Measurements from ENCODE around the gene C8G. TPM values are rescaled to one million over a fixed set of nuclear protein-coding genes. Genes with fewer than 3 reads are reported as not detected.
A peak's percentile ranks its signal among the peaks of the same experiment; 100 is the strongest.

The C8G gene
- total and polyA plus RNA-seq, 2 of the 13 experiments (the other 11 are each of a cell fraction or from before 2014, with no cell fraction given): 4.9 to 12.8 TPM

DNA sequence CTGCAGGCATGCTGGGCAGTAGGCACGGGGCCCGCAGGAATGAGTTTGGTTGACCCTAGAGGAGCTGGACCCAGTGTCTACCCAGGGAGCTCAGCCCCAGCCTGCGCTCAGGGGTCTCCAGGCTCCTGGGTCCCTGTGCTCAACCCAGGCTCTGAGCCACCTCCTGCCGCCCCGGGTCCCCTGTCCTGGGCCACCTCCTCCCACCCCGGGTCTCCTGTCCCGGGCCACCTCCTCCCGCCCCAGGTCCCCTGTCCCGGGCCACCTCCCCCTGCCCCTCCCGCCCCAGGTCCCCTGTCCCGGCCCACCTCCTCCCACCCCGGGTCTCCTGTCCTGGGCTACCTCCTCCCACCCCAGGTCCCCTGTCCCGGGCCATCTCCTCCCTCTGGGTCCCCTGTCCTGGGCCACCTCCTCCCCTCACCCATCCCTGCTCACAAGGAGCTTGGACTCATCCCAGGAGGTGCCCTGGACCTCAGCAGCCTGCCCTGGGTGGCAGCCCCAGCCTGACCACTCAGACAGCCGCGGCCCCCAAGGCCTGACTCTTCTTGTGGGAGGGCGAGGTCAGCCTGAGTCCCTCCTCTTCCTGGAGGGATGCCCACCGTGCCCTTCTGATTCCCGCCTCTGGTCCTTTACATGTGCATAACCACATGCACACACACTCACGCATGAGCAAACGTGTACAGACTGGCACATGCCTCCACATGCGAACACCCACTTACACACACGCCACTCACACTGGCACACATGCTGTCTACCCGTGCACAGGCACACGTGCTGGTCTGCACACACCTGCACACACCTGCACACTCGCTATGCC is 9.4 kb downstream of the C8G start:
- Histone ChIP-seq H3K27ac (ENCODE audit: extremely low read length, insufficient read depth, low read length) (no peak overlapping the region), H3K4me1 (ENCODE audit: insufficient read depth, low read length) (peaks cover 15% of the 10 kb centered on the region), H3K79me2 (ENCODE audit: insufficient read depth, low read length) (peaks cover 5% of the 10 kb centered on the region), H4K20me1 (ENCODE audit: insufficient read depth, low read length) (no peaks in the 10 kb centered on the region), H3K9me3 (ENCODE audit: low read length) (no peaks in the 10 kb centered on the region), H3K36me3 (replicated peaks in 1 of 2; ENCODE audit: control insufficient read depth in 1 of 2, insufficient read depth in 2 of 2, low read length in 2 of 2) (no peaks in the 10 kb centered on the region), H3K9ac (ENCODE audit: insufficient read depth, low read depth, low read length) (no peak overlapping the region), H3K4me3 (replicated peaks in 1 of 3; ENCODE audit: insufficient read depth in 1 of 3, low read depth in 2 of 3, low read length in 3 of 3) (no peak overlapping the region), H3K4me2 (ENCODE audit: low read depth, low read length) (no peak overlapping the region), H3K27me3 (ENCODE audit: control insufficient read depth in 1 of 2, insufficient read depth in 2 of 2, low read length in 2 of 2) (peaks cover 1 to 8% of the 10 kb centered on the region in 2 experiments; a peak in 1 of 5 replicates), H2AFZ (ENCODE audit: low read length) (no peak overlapping the region)
- in situ Hi-C loops (cut with HindIII; ENCODE audit: extremely low pct_ligation_motif_present, low pct_unique_long_range_greater_than_20kb) (no loop called here), intact Hi-C loops (cut with micrococcal nuclease; ENCODE audit: unreplicated experiment) (no loop called here)
- TF ChIP-seq, protein P1, sequence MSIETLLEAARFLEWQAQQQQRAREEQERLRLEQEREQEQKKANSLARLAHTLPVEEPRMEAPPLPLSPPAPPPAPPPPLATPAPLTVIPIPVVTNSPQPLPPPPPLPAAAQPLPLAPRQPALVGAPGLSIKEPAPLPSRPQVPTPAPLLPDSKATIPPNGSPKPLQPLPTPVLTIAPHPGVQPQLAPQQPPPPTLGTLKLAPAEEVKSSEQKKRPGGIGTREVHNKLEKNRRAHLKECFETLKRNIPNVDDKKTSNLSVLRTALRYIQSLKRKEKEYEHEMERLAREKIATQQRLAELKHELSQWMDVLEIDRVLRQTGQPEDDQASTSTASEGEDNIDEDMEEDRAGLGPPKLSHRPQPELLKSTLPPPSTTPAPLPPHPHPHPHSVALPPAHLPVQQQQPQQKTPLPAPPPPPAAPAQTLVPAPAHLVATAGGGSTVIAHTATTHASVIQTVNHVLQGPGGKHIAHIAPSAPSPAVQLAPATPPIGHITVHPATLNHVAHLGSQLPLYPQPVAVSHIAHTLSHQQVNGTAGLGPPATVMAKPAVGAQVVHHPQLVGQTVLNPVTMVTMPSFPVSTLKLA (IDR thresholded peaks at IDR 0.05): peak; percentile 41
- no peak for TF ChIP-seq ZNF558 (CRISPR knock-in tag; IDR thresholded peaks at IDR 0.05; ENCODE audit: borderline replicate concordance)
- no peak for TF ChIP-seq ZNF552 (CRISPR knock-in tag; IDR thresholded peaks at IDR 0.05; ENCODE audit: borderline replicate concordance)
- no peak for DNase-seq (ENCODE audit: low spot score)
- ATAC-seq: no peak
- BruUV-seq (replicated peaks): no TSS peak
- ChIA-PET CTCF (ENCODE audit: low intra/inter-chr PET ratio, low total read pairs) (no interaction called here), POLR2A (interaction anchor here (0.9 kb wide), 1 partner anchor 101 kb away, joined by 3 read pairs; no protein-coding TSS in a partner anchor)
- WGBS (ENCODE audit: low lambda C conversion rate): 94% methylated on average over 18 of the region's 25 CpGs
- no peak for FAIRE-seq

GRCh38 chr9:136955202-136955942 is 10.3 kb downstream of the C8G start:
- no peak for ATAC-seq
- Histone ChIP-seq H3K4me2 (ENCODE audit: low read depth, low read length) (no peak overlapping the region), H3K36me3 (replicated peaks in 1 of 2; ENCODE audit: control insufficient read depth in 1 of 2, insufficient read depth in 2 of 2, low read length in 2 of 2) (no peaks in the 10 kb centered on the region), H2AFZ (ENCODE audit: low read length) (no peak overlapping the region), H3K79me2 (ENCODE audit: insufficient read depth, low read length) (peaks cover 3% of the 10 kb centered on the region), H3K9ac (ENCODE audit: insufficient read depth, low read depth, low read length) (no peak overlapping the region), H3K4me1 (ENCODE audit: insufficient read depth, low read length) (peaks cover 14% of the 10 kb centered on the region), H3K9me3 (ENCODE audit: low read length) (no peaks in the 10 kb centered on the region), H4K20me1 (ENCODE audit: insufficient read depth, low read length) (no peaks in the 10 kb centered on the region), H3K27me3 (ENCODE audit: control insufficient read depth in 1 of 2, insufficient read depth in 2 of 2, low read length in 2 of 2) (peaks cover 1 to 13% of the 10 kb centered on the region in 2 experiments; a peak in 2 of 5 replicates), H3K27ac (ENCODE audit: extremely low read length, insufficient read depth, low read length) (no peak overlapping the region), H3K4me3 (replicated peaks in 1 of 3; ENCODE audit: insufficient read depth in 1 of 3, low read depth in 2 of 3, low read length in 3 of 3) (no peak overlapping the region)
- intact Hi-C loops (cut with micrococcal nuclease; ENCODE audit: unreplicated experiment): no loop called here
- DNase-seq (ENCODE audit: low spot score): no peak
- 65% methylated on average over 10 of the region's 14 CpGs for WGBS (ENCODE audit: low lambda C conversion rate)
- no TSS peak for BruUV-seq (replicated peaks)
- CTCF ChIA-PET (ENCODE audit: low intra/inter-chr PET ratio, low total read pairs): no interaction called here
- POLR2A ChIA-PET: interaction anchor here (0.9 kb wide), 1 partner anchor 100 kb away, joined by 3 read pairs; no protein-coding TSS in a partner anchor
- in situ Hi-C loops (cut with HindIII; ENCODE audit: extremely low pct_ligation_motif_present, low pct_unique_long_range_greater_than_20kb): no loop called here
- no peak for FAIRE-seq
- TF ChIP-seq MLXIP (CRISPR knock-in tag; IDR thresholded peaks at IDR 0.05; ENCODE audit: borderline replicate concordance): no peak
- TF ChIP-seq MZF1 (CRISPR knock-in tag; IDR thresholded peaks at IDR 0.05; ENCODE audit: borderline replicate concordance): no peak
- TF ChIP-seq ATF7 (IDR thresholded peaks at IDR 0.05): no peak
- TF ChIP-seq ATF7 (CRISPR knock-in tag; IDR thresholded peaks at IDR 0.05): no peak
- TF ChIP-seq, protein P2, sequence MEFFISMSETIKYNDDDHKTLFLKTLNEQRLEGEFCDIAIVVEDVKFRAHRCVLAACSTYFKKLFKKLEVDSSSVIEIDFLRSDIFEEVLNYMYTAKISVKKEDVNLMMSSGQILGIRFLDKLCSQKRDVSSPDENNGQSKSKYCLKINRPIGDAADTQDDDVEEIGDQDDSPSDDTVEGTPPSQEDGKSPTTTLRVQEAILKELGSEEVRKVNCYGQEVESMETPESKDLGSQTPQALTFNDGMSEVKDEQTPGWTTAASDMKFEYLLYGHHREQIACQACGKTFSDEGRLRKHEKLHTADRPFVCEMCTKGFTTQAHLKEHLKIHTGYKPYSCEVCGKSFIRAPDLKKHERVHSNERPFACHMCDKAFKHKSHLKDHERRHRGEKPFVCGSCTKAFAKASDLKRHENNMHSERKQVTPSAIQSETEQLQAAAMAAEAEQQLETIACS (CRISPR knock-in tag; IDR thresholded peaks at IDR 0.05): no peak
- no peak for TF ChIP-seq ZNF331 (CRISPR knock-in tag; IDR thresholded peaks at IDR 0.05)
- no peak for TF ChIP-seq ZNF263 (CRISPR knock-in tag; IDR thresholded peaks at IDR 0.05)
